H1 (cell line): ENCODE results near the gene NOL4L. TPM values are rescaled to one million over a fixed set of nuclear protein-coding genes. Genes with fewer than 3 reads are reported as not detected.

Experiments
- CTCF ChIA-PET: fragments of 300-600 bp; sonication (Branson Sonifier 250); formaldehyde crosslinking; loops from one replicate; lab custom pipeline; 2021; ENCODE audit not compliant: partially characterized antibody; lab: Charles Lee
- POLR2A ChIA-PET: fragments of 300-600 bp; sonication (Branson Sonifier 250); formaldehyde crosslinking; loops from one replicate; lab custom pipeline; 2021; ENCODE audit warnings: inconsistent platforms; ENCODE audit not compliant: partially characterized antibody; lab: Charles Lee
- DNase-seq, 2 experiments: peaks; one replicate each; pipeline versions ENCODE4 v3.0.0 to v3.0.0-alpha.2; 2010 to 2022; ENCODE audit warnings: low spot score in 2 of 2, low read depth in 1 of 2, mixed read lengths in 1 of 2
- FAIRE-seq: peaks from 2 replicates; lab custom pipeline; 2011; peaks lifted over from hg19 to GRCh38; lab: Jason Lieb, UNC
- H2AFZ ChIP-seq: 2 replicates; pipeline ENCODE4 v1.8.1; 2012; ENCODE audit warnings: low read length, inconsistent platforms
- H2AK5ac ChIP-seq: 2 replicates; pipeline ENCODE4 v1.6.1; 2013; ENCODE audit warnings: low read depth, low read length
- H2BK120ac ChIP-seq: replicated peaks from 2 replicates; pipeline ENCODE3; 2013; ENCODE audit warnings: low read depth, low read length, inconsistent platforms
- H2BK12ac ChIP-seq: 2 replicates; pipeline ENCODE4 v1.6.1; 2013; ENCODE audit warnings: low read depth, low read length
- H2BK15ac ChIP-seq: 2 replicates; pipeline ENCODE4 v1.6.1; 2013; ENCODE audit warnings: low read length
- H2BK20ac ChIP-seq: 2 replicates; pipeline ENCODE4 v1.6.1; 2013; ENCODE audit warnings: low read length
- H2BK5ac ChIP-seq: 2 replicates; pipeline ENCODE4 v1.6.1; 2013; ENCODE audit warnings: low read depth, low read length
- H3K14ac ChIP-seq: 2 replicates; pipeline ENCODE4 v1.6.1; 2013; ENCODE audit warnings: inconsistent platforms; ENCODE audit not compliant: insufficient read length
- H3K18ac ChIP-seq: 2 replicates; pipeline ENCODE4 v1.6.1; 2013; ENCODE audit warnings: low read length; ENCODE audit errors: extremely low read depth
- H3K23ac ChIP-seq: 2 replicates; pipeline ENCODE4 v1.6.1; 2013; ENCODE audit warnings: inconsistent platforms; ENCODE audit not compliant: insufficient read length
- H3K23me2 ChIP-seq: 2 replicates; pipeline ENCODE4 v1.6.1; 2013; ENCODE audit warnings: low read depth, low read length
- H3K27ac ChIP-seq: 2 replicates; pipeline ENCODE4 v1.6.1; 2011; ENCODE audit warnings: low read depth, low read length, inconsistent platforms
- H3K27me3 ChIP-seq, 4 experiments: replicated peaks in 1 of 4; 1 replicate in 1 of 4; 2 replicates in 3 of 4; pipeline versions ENCODE4 v1.6.1 to v1.8.1; 2011 to 2013; ENCODE audit warnings: low read length in 3 of 4, mild to moderate bottlenecking in 3 of 4, inconsistent platforms in 2 of 4, mixed read lengths in 2 of 4, moderate library complexity in 1 of 4; ENCODE audit not compliant: control insufficient read depth in 3 of 4, insufficient read depth in 3 of 4; ENCODE audit errors: extremely low read depth in 1 of 4
- H3K36me3 ChIP-seq, 4 experiments: 2 replicates each; pipeline versions ENCODE4 v1.6.1 to v1.8.1; 2011 to 2013; ENCODE audit warnings: mild to moderate bottlenecking in 4 of 4, low read length in 3 of 4, moderate library complexity in 2 of 4, control low read depth in 1 of 4, inconsistent platforms in 1 of 4; ENCODE audit not compliant: insufficient read depth in 4 of 4, control insufficient read depth in 2 of 4
- H3K4ac ChIP-seq: replicated peaks from 2 replicates; pipeline ENCODE3; 2013; ENCODE audit warnings: low read length, low read depth, mixed read lengths, inconsistent platforms; ENCODE audit not compliant: insufficient read length
- H3K4me1 ChIP-seq, 4 experiments: replicated peaks in 1 of 4; 1 replicate in 1 of 4; 2 replicates in 3 of 4; pipeline versions ENCODE4 v1.6.1 to v1.8.1; 2011 to 2013; ENCODE audit warnings: low read length in 3 of 4, inconsistent platforms in 2 of 4, mixed read lengths in 1 of 4; ENCODE audit not compliant: insufficient read depth in 4 of 4, control insufficient read depth in 3 of 4
- H3K4me2 ChIP-seq, 2 experiments: 2 replicates each; pipeline versions ENCODE4 v1.6.1 to v1.8.1; 2011 to 2013; ENCODE audit warnings: low read depth in 2 of 2, low read length in 2 of 2, control low read depth in 1 of 2, inconsistent platforms in 1 of 2, mild to moderate bottlenecking in 1 of 2; ENCODE audit not compliant: insufficient read depth in 1 of 2
- H3K4me3 ChIP-seq, 4 experiments: fragments of 200-600, 300-600 bp in 1 of 4; sonication (generic), shearing (Covaris generic), sonication (Bioruptor Twin) in 1 of 4; 2 replicates each; pipeline versions ENCODE4 v1.5.1 to v1.8.1; 2011 to 2016; ENCODE audit warnings: low read length in 4 of 4, low read depth in 3 of 4, control low read depth in 2 of 4, inconsistent platforms in 2 of 4, mild to moderate bottlenecking in 2 of 4, mixed read lengths in 1 of 4, moderate library complexity in 1 of 4; ENCODE audit not compliant: insufficient read depth in 2 of 4; ENCODE audit errors: extremely low read depth in 1 of 4
- H3K56ac ChIP-seq: replicated peaks from 2 replicates; pipeline ENCODE3; 2013; ENCODE audit warnings: low read depth, mild to moderate bottlenecking, mixed read lengths, low read length, inconsistent platforms; ENCODE audit not compliant: insufficient read length
- H3K79me1 ChIP-seq: 2 replicates; pipeline ENCODE4 v1.6.1; 2013; ENCODE audit warnings: low read depth, low read length, control low read depth
- H3K79me2 ChIP-seq, 2 experiments: 2 replicates each; pipeline versions ENCODE4 v1.6.1 to v1.8.1; 2012 to 2013; ENCODE audit warnings: low read length in 2 of 2, mild to moderate bottlenecking in 2 of 2, inconsistent platforms in 1 of 2; ENCODE audit not compliant: insufficient read depth in 2 of 2, control insufficient read depth in 1 of 2
- H3K9ac ChIP-seq, 4 experiments: replicated peaks in 1 of 4; 1 replicate in 1 of 4; 2 replicates in 3 of 4; pipeline versions ENCODE4 v1.6.1 to v1.8.1; 2011 to 2013; ENCODE audit warnings: low read depth in 3 of 4, low read length in 3 of 4, control low read depth in 2 of 4, mild to moderate bottlenecking in 2 of 4, moderate library complexity in 2 of 4, inconsistent platforms in 1 of 4; ENCODE audit errors: extremely low read depth in 1 of 4
- H3K9me3 ChIP-seq, 2 experiments: 2 replicates each; pipeline versions ENCODE4 v1.6.1 to v1.8.1; 2012 to 2013; ENCODE audit warnings: mild to moderate bottlenecking in 2 of 2, moderate library complexity in 2 of 2, control low read depth in 1 of 2, inconsistent platforms in 1 of 2, low read depth in 1 of 2, low read length in 1 of 2, mixed read lengths in 1 of 2; ENCODE audit not compliant: insufficient read depth in 2 of 2
- H4K20me1 ChIP-seq, 2 experiments: replicated peaks in 1 of 2; 2 replicates each; pipeline versions ENCODE3 to v1.8.1; 2011 to 2013; ENCODE audit warnings: inconsistent platforms in 2 of 2, low read length in 2 of 2, mild to moderate bottlenecking in 1 of 2; ENCODE audit not compliant: insufficient read depth in 2 of 2, control insufficient read depth in 1 of 2
- H4K5ac ChIP-seq: 2 replicates; pipeline ENCODE4 v1.6.1; 2013; ENCODE audit warnings: low read length, low read depth, mixed read lengths, inconsistent platforms; ENCODE audit not compliant: insufficient read length
- H4K8ac ChIP-seq: 2 replicates; pipeline ENCODE4 v1.8.0; 2013; ENCODE audit warnings: mild to moderate bottlenecking, moderate library complexity, low read length, inconsistent platforms; ENCODE audit not compliant: insufficient read depth; ENCODE audit errors: extremely low read depth
- H4K91ac ChIP-seq: replicated peaks from 2 replicates; pipeline ENCODE3; 2013; ENCODE audit warnings: low read length, mixed read lengths, inconsistent platforms; ENCODE audit not compliant: insufficient read length
- CHD1 ChIP-seq: IDR thresholded peaks from 2 replicates; pipeline ENCODE4 v1.6.1; 2012; ENCODE audit warnings: low read depth, low read length, improper control_type of control experiment
- CTBP2 ChIP-seq: IDR thresholded peaks from 2 replicates; pipeline ENCODE4 v1.7.0; 2011; ENCODE audit warnings: borderline replicate concordance, mild to moderate bottlenecking, moderate library complexity, mixed read lengths, low read length; ENCODE audit not compliant: insufficient read depth, insufficient read length
- EP300 ChIP-seq, 2 experiments: IDR thresholded peaks; 1 replicate in 1 of 2; 2 replicates in 1 of 2; pipeline ENCODE4 v1.6.1; 2011 to 2012; ENCODE audit warnings: low read depth in 2 of 2, low read length in 2 of 2, mild to moderate bottlenecking in 2 of 2, borderline replicate concordance in 1 of 2, inconsistent platforms in 1 of 2, moderate library complexity in 1 of 2
- JUN ChIP-seq: IDR thresholded peaks from 2 replicates; pipeline ENCODE4 v1.6.1; 2011; ENCODE audit warnings: low read depth, mild to moderate bottlenecking, improper control_type of control experiment, low read length
- KDM5A ChIP-seq: fragments of 200-600 bp; IDR thresholded peaks from 2 replicates; pipeline ENCODE4 v1.7.1; 2012; ENCODE audit warnings: mild to moderate bottlenecking, low read length, inconsistent platforms, mixed read lengths
- RAD21 ChIP-seq, 2 experiments: IDR thresholded peaks in 1 of 2; conservative IDR thresholded peaks in 1 of 2; 2 replicates each; pipeline ENCODE4 v1.6.1; 2011; ENCODE audit warnings: low read depth in 2 of 2, low read length in 2 of 2, improper control_type of control experiment in 1 of 2, inconsistent platforms in 1 of 2, mild to moderate bottlenecking in 1 of 2, moderate library complexity in 1 of 2
- RNF2 ChIP-seq: fragments of 200-900, 300-1000 bp; sonication (generic); IDR thresholded peaks from 2 replicates; pipeline ENCODE4 v1.7.1; 2016; ENCODE audit warnings: borderline replicate concordance, low read depth, mild to moderate bottlenecking, antibody characterized with exemption, low read length; ENCODE audit not compliant: poor library complexity, severe bottlenecking; ENCODE audit errors: missing control alignments
- SIN3A ChIP-seq, 2 experiments: IDR thresholded peaks in 1 of 2; conservative IDR thresholded peaks in 1 of 2; 2 replicates each; pipeline ENCODE4 v1.6.1; 2011 to 2012; ENCODE audit warnings: low read length in 2 of 2, improper control_type of control experiment in 1 of 2, low read depth in 1 of 2, mild to moderate bottlenecking in 1 of 2
- SIX5 ChIP-seq: IDR thresholded peaks from 2 replicates; pipeline ENCODE4 v1.6.1; 2011; ENCODE audit warnings: mild to moderate bottlenecking, low read depth, low read length
- TEAD4 ChIP-seq: IDR thresholded peaks from 2 replicates; pipeline ENCODE4 v1.6.1; 2012; ENCODE audit warnings: low read depth, low read length, inconsistent platforms, mixed read lengths
- WGBS, 2 experiments: shearing (Covaris generic) in 1 of 2; methylation state at CpG; one replicate each; pipeline versions ENCODE4 v1.1.6 to v1.1.7; 2013 to 2015; ENCODE audit warnings: low lambda C conversion rate in 2 of 2, mixed read lengths in 2 of 2, inconsistent platforms in 1 of 2, low coverage in 1 of 2, missing lambda C conversion rate in 1 of 2; ENCODE audit not compliant: insufficient replicate concordance in 2 of 2, insufficient coverage in 1 of 2, insufficient read length in 1 of 2; ENCODE audit errors: extremely low coverage in 1 of 2, missing lambda C conversion rate in 1 of 2; 5-methylcytosine and 5-hydroxymethylcytosine counted together
- polyA plus RNA-seq, 7 experiments: library from polyadenylated mRNA; depleted of rRNA in 3 of 7; stranded (reverse) in 5 of 7; unstranded in 2 of 7; fragments of >200 nt in 5 of 7; fragments of 200-250 nt in 2 of 7; gene quantifications; 1 replicate in 5 of 7; 2 replicates in 1 of 7; 4 replicates in 1 of 7; pipeline versions ENCODE4 v1.2.1 to v1.2.3, GENCODE V29; 2011 to 2013; ENCODE audit warnings: missing spikeins in 2 of 7, mixed read lengths in 2 of 7
- total RNA-seq: library from RNA; stranded (reverse); fragmentation: NEBNext Ultra II Directional; extraction: Animal tissue kit (Norgen Biotek cat#: 25700); gene quantifications from 2 replicates; pipeline ENCODE4 v1.2.1, GENCODE V29; 2021

NOL4L gene
- total and polyA plus RNA-seq, 2 of the 8 experiments (the other 6 are each of a cell fraction or from before 2014, with no cell fraction given) = 15.3 to 23.7 TPM

DNA sequence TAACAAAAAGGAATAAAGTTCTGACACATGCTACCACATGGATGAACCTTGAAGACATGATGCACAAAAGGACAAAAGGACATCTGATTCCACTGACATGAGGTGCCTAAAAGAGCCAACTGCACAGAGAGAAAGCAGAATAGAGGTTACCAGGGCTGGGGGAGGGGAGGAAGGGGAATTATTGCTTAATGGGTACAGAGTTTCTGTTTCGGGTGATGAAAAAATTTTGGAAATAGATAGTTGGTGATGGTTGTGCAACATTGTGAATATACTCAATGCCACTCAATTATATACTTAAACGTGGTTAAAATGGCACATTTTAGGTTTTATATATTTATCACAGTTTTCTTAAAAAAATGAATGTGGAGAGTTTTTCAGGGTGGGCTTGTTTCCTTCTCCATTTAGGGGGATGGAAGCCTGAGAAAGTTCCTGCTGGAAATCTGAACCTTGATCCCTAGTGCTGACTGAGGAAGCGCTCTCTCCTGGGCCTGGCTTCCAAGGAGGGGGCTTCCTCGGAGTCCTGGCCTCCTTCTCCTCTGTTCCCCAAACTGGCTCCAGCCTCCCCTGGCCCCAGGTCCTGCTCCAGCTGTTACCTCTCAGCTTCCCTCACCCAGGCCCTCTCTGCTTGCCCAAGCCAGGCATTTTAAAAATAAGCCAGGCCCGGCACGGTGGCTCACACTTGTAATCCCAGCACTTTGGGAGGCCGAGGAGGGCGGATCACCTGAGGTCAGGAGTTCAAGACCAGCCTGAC, 79.2 kb downstream of the NOL4L start:
- H4K20me1 ChIP-seq = no peaks in the 10 kb centered on the region
- H2BK12ac ChIP-seq = no peak overlapping the region
- WGBS, 2 experiments = 84% methylated on average over 8 of the region's 8 CpGs; no CpG with 5 or more reads in 1 of the 2 experiments
- no peak overlapping the region for H3K56ac ChIP-seq
- POLR2A ChIA-PET = interaction anchor here (0.6 to 1.9 kb wide), 3 partner anchors 11 to 29 kb away, joined by 4 to 5 read pairs (median 4); no protein-coding TSS in a partner anchor
- DNase-seq (no peak), FAIRE-seq (no peak)
- H3K27me3 ChIP-seq = no peaks in the 10 kb centered on the region
- no peaks in the 10 kb centered on the region; the same call in 1 of the 2 replicates for H3K79me1 ChIP-seq
- CTCF ChIA-PET = interaction anchor here (1.0 to 1.9 kb wide), 4 partner anchors 11 to 160 kb away, joined by 3 to 5 read pairs (median 4); no protein-coding TSS in a partner anchor
- H2AFZ ChIP-seq = no peak overlapping the region
- H2BK5ac ChIP-seq = no peak overlapping the region
- no peak overlapping the region for H2BK15ac ChIP-seq
- H3K4me1 ChIP-seq = peaks cover 0 to 4% (median 2%) of the 10 kb centered on the region in 4 experiments; a peak in 2 of 7 replicates
- H3K18ac ChIP-seq = no peak overlapping the region
- no peaks in the 10 kb centered on the region for H3K9me3 ChIP-seq
- H3K27ac ChIP-seq = no peak overlapping the region
- H3K4me2 ChIP-seq = no peak overlapping the region
- no peaks in the 10 kb centered on the region for H3K79me2 ChIP-seq
- H4K91ac ChIP-seq = no peak overlapping the region
- H3K23me2 ChIP-seq = 0 out of 2 replicates have a peak, but pooled peaks cover 1% of the 10 kb centered on the region
- no peak overlapping the region for H3K4ac ChIP-seq
- H3K4me3 ChIP-seq = no peak overlapping the region
- H3K23ac ChIP-seq = no peak overlapping the region
- no peak overlapping the region for H3K9ac ChIP-seq
- no peak overlapping the region for H4K8ac ChIP-seq
- no peak overlapping the region for H2BK120ac ChIP-seq
- no peak overlapping the region for H3K14ac ChIP-seq
- H2BK20ac ChIP-seq = no peak overlapping the region
- no peak overlapping the region for H4K5ac ChIP-seq
- H2AK5ac ChIP-seq = no peak overlapping the region
- H3K36me3 ChIP-seq = no peaks in the 10 kb centered on the region; a peak in 1 of 8 replicates
- TF ChIP-seq CHD1 (no peak), CTBP2 (no peak), SIX5 (no peak), RNF2 (no peak), SIN3A (conservative IDR thresholded peaks at IDR 0.05 in 1 of 2, IDR thresholded peaks at IDR 0.05 in 1 of 2; ENCODE audit: low read depth in 1 of 2, low read length in 2 of 2) (no peak), TEAD4 (no peak), EP300 (IDR thresholded peaks at IDR 0.05; ENCODE audit: borderline replicate concordance in 1 of 2, low read depth in 2 of 2, low read length in 2 of 2) (no peak), KDM5A (no peak), RAD21 (IDR thresholded peaks at IDR 0.05 in 1 of 2, conservative IDR thresholded peaks at IDR 0.05 in 1 of 2; ENCODE audit: low read depth in 2 of 2, low read length in 2 of 2) (no peak), JUN (no peak)
